GM20000 (cell line): Measurements from ENCODE around the gene ATP6AP1.
"Not testable (repeated sequence)": the region's sequence is repeated elsewhere in the genome, so short reads cannot be mapped to it uniquely, and the experiment has no call there.

ENCODE experiments used
- DNase-seq: peaks from one replicate; pipeline ENCODE4 v3.0.0; 2012; ENCODE audit warnings: low spot score
- CTCF ChIP-seq: IDR thresholded peaks from 2 replicates; pipeline ENCODE4 v1.5.1; 2012; ENCODE audit warnings: mild to moderate bottlenecking, control low read depth; ENCODE audit errors: extremely low read depth, missing control alignments

The ATP6AP1 gene

GRCh38 chrX:154397888-154398667, 30.4 kb upstream of the ATP6AP1 start, which contains the start of gene RPL10:
Gene RPL10, plus strand, starts transcription at chrX:154398377. Its CDS starts 143 bp downstream, at chrX:154398520.
- TF ChIP-seq CTCF: no peak
- peak; percentile 91 for DNase-seq

- peak; percentile 63 for TF ChIP-seq CTCF
- peak; percentile 57 for DNase-seq
Measured at GRCh38 chrX:154398668-154399526, 29.6 kb upstream of the ATP6AP1 start.

- TF ChIP-seq CTCF: no peak
- no peak for DNase-seq
Measured at GRCh38 chrX:154399527-154400368, 28.7 kb upstream of the ATP6AP1 start.

GRCh38 chrX:154400369-154400817, 28.1 kb upstream of the ATP6AP1 start:
- not testable (repeated sequence) for DNase-seq

- no peak for DNase-seq
- no peak for TF ChIP-seq CTCF
Measured at GRCh38 chrX:154401045-154401799, 27.3 kb upstream of the ATP6AP1 start.

- no peak for TF ChIP-seq CTCF
- no peak for DNase-seq
Measured at GRCh38 chrX:154401918-154402621, 26.4 kb upstream of the ATP6AP1 start.
